Progenitor cell of endocrine pancreas (in vitro differentiated cells): ENCODE data around the gene CDH4. TPM values are rescaled to one million over a fixed set of nuclear protein-coding genes. Genes with fewer than 3 reads are reported as not detected.

Experiments used
- DNase-seq: peaks from one replicate; pipeline ENCODE4 v3.0.0; 2021; ENCODE audit warnings: low spot score; ENCODE audit not compliant: unreplicated experiment
- H3K27ac Mint-ChIP-seq: 2 replicates; pipeline ENCODE4 v1.8.0; 2021; ENCODE audit warnings: mild to moderate bottlenecking, moderate library complexity, mixed read lengths
- H3K27me3 Mint-ChIP-seq: 2 replicates; pipeline ENCODE4 v1.8.0; 2021; ENCODE audit warnings: mixed read lengths
- H3K36me3 Mint-ChIP-seq: 2 replicates; pipeline ENCODE4 v1.8.0; 2022; ENCODE audit warnings: mixed read lengths; ENCODE audit not compliant: insufficient read depth
- H3K4me1 Mint-ChIP-seq: 2 replicates; pipeline ENCODE4 v1.8.0; 2021; ENCODE audit warnings: low read depth, mixed read lengths
- H3K4me3 Mint-ChIP-seq: 2 replicates; pipeline ENCODE4 v1.8.0; 2021; ENCODE audit warnings: low read depth, mild to moderate bottlenecking, moderate library complexity, mixed read lengths
- H3K9me3 Mint-ChIP-seq: 2 replicates; pipeline ENCODE4 v1.8.0; 2021; ENCODE audit warnings: low read depth, mixed read lengths
- total RNA-seq: library from RNA; stranded (reverse); gene quantifications from 2 replicates; pipeline ENCODE4 v1.2.1, GENCODE V29; 2021
- TF ChIP-seq, protein P1 (sequence below): fragments of 200-600 bp; sonication (generic); IDR thresholded peaks from one replicate; pipeline ENCODE4 v1.5.0; 2021; ENCODE audit warnings: antibody characterized with exemption, mild to moderate bottlenecking; ENCODE audit not compliant: unreplicated experiment

The CDH4 gene
- total RNA-seq, 1 donor from 2014 or later: 0.43 TPM

DNA sequence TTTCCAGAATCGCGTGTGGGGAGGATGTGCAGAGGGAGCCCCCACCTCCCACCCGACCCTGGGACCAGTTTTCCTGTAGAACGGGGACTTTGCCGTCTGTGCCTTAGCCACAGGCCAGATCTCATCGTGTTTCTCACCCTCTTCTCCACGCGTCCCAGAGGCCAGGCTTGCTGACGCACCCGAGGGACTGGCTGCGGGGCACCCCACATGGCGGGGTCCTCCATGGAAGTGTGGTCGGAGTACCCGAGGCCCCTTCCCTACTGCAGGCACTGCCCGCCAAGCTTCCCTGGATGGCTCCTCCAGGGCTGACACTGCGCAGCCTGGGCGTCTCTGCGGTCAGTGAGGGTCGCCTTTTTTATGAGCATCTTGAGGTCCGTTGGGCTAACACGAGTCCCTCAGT is 346.5 kb downstream of the CDH4 start:
- peaks cover 12% of the 10 kb centered on the region for H3K9me3 Mint-ChIP-seq
- no peaks in the 10 kb centered on the region for H3K4me1 Mint-ChIP-seq
- TF ChIP-seq, protein P1, sequence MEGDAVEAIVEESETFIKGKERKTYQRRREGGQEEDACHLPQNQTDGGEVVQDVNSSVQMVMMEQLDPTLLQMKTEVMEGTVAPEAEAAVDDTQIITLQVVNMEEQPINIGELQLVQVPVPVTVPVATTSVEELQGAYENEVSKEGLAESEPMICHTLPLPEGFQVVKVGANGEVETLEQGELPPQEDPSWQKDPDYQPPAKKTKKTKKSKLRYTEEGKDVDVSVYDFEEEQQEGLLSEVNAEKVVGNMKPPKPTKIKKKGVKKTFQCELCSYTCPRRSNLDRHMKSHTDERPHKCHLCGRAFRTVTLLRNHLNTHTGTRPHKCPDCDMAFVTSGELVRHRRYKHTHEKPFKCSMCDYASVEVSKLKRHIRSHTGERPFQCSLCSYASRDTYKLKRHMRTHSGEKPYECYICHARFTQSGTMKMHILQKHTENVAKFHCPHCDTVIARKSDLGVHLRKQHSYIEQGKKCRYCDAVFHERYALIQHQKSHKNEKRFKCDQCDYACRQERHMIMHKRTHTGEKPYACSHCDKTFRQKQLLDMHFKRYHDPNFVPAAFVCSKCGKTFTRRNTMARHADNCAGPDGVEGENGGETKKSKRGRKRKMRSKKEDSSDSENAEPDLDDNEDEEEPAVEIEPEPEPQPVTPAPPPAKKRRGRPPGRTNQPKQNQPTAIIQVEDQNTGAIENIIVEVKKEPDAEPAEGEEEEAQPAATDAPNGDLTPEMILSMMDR: no peak
- H3K36me3 Mint-ChIP-seq: no peaks in the 10 kb centered on the region
- H3K27me3 Mint-ChIP-seq: no peaks in the 10 kb centered on the region
- H3K27ac Mint-ChIP-seq: no peak overlapping the region
- DNase-seq: no peak
- H3K4me3 Mint-ChIP-seq: no peak overlapping the region

DNA sequence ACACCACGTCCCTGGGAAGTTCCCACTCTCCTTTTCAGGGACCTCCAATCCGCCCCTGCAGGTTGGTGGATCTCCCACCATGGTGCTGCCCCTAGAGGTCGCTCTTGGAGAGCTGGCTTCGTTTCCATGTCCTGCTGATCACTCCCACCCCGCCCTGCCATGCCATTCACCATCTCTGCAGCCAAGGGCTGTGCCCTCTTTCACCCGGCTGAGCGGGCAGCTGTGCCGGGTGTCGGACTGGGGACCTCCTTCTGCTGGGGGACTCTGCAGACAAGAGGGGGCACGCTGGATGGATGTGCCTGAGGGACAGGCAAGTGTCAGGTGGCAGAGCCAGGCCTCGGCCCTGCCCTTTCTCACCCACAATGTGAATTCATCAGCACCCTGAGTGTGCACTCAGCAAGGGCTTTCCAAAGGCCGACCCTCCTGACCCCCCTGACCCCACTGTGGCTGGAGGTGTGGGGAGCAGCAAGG is 347.0 kb downstream of the CDH4 start:
- H3K4me1 Mint-ChIP-seq: no peaks in the 10 kb centered on the region
- H3K27ac Mint-ChIP-seq: no peak overlapping the region
- H3K9me3 Mint-ChIP-seq: peaks cover 14% of the 10 kb centered on the region
- H3K36me3 Mint-ChIP-seq: no peaks in the 10 kb centered on the region
- H3K4me3 Mint-ChIP-seq: no peak overlapping the region
- H3K27me3 Mint-ChIP-seq: no peaks in the 10 kb centered on the region
- TF ChIP-seq, protein P1: no peak
- no peak for DNase-seq

DNA sequence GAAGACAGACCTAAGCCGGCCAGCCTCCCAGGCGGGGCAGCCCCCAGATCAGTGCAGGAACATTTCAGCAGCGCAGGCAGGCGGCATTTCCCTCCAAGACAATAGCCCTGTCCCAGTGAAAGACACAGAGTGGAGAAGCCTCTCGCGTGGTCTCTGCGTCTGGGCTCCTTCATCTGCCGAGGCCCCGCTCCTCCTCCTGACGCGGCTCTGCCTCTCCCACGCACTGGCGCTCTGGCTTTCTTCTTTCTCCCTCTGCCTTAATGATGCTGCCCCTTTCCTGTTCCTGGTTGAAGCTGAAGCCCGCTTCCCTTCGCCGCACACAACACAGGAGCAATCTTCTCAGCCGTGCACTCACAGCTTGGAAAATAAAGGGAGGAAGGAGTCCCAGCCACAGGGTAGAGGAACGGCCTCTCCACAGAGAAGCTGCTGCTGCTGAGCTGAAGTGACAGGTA is 347.5 kb downstream of the CDH4 start:
- Mint-ChIP-seq H3K9me3 (peaks cover 15% of the 10 kb centered on the region), H3K4me3 (no peak overlapping the region), H3K4me1 (no peaks in the 10 kb centered on the region), H3K27me3 (no peaks in the 10 kb centered on the region), H3K36me3 (no peaks in the 10 kb centered on the region), H3K27ac (no peak overlapping the region)
- no peak for DNase-seq
- TF ChIP-seq, protein P1: no peak

DNA sequence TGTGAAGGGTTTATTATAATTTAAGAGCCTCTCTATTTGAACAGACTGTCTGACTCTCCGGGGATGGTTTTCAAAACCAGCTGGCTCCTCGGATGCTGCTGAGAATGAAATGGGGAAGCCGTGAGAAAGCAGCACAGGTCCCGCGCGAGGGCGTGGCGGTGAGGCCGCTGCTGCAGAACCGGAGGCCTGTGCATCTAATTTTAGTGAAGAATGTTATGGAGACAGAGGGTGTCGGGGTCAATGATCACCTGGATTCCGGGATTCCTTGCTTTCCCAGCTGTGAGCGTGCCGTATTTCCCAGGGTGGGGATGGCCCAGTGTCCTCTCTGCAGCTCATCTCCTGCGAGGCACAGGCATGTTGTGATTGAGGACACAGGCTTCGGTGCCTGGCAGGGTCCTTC is 348.0 kb downstream of the CDH4 start:
- no peaks in the 10 kb centered on the region for H3K27me3 Mint-ChIP-seq
- no peaks in the 10 kb centered on the region for H3K4me1 Mint-ChIP-seq

DNA sequence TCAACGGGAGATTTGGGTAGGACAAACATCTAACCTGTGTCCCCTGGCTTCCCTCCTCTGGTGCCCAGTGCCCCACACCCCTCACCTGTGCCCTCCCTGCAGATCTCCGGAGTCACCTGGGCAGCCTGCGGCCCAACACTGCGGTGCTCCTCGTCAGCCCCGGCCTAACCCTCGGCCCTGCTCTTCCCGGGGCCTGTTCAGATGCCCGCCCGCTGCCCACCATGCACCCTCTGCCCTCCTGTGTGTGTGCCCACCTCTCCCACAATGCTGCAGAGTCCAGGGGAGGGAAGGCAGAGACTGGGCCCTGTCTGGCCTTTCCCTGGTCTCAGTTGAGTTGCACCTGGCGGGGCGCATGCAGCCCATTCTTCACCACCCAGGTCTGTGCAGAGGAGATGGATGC is 349.3 kb downstream of the CDH4 start:
- H3K4me3 Mint-ChIP-seq: no peak overlapping the region
- no peak overlapping the region for H3K27ac Mint-ChIP-seq
- TF ChIP-seq, protein P1: no peak
- H3K27me3 Mint-ChIP-seq: peaks cover 6% of the 10 kb centered on the region
- peaks cover 10% of the 10 kb centered on the region for H3K9me3 Mint-ChIP-seq
- H3K4me1 Mint-ChIP-seq: no peaks in the 10 kb centered on the region
- H3K36me3 Mint-ChIP-seq: no peaks in the 10 kb centered on the region
- DNase-seq: no peak

More for the DNA sequence above, 348.0 kb downstream of the CDH4 start:
- Mint-ChIP-seq H3K36me3 (no peaks in the 10 kb centered on the region), H3K9me3 (peaks cover 15% of the 10 kb centered on the region), H3K4me3 (no peak overlapping the region), H3K27ac (no peak overlapping the region)
- no peak for DNase-seq
- TF ChIP-seq, protein P1: no peak
